ENCODE results near the gene REEP1.
"Not testable (repeated sequence)": the region's sequence is repeated elsewhere in the genome, so short reads cannot be mapped to it uniquely, and the experiment has no call there.

Gene REEP1

GRCh38 chr2:86203614-86204013 lies 133.8 kb downstream of the REEP1 start:
- no peak overlapping the region for H3K4me3 ChIP-seq (ENCODE audit: low read depth, low read length)
- in situ Hi-C loops (cut with HindIII; ENCODE audit: low sequenced_read_pairs), result no loop called here
- DNase-seq (ENCODE audit: low read depth, low spot score), result no peak
- no peak for TF ChIP-seq CTCF (IDR thresholded peaks at IDR 0.05; ENCODE audit: low read depth, low read length)

- in situ Hi-C loops (cut with HindIII; ENCODE audit: low sequenced_read_pairs), result no loop called here
- DNase-seq (ENCODE audit: low read depth, low spot score), result no peak
- H3K4me3 ChIP-seq (ENCODE audit: low read depth, low read length), result no peak overlapping the region
- no peak for TF ChIP-seq CTCF (IDR thresholded peaks at IDR 0.05; ENCODE audit: low read depth, low read length)
These were observed 134.7 kb downstream of the REEP1 start for GRCh38 chr2:86202702-86203101.

GRCh38 chr2:86202336-86202692 lies 135.1 kb downstream of the REEP1 start:
- in situ Hi-C loops (cut with HindIII; ENCODE audit: low sequenced_read_pairs), result no loop called here
- H3K4me3 ChIP-seq (ENCODE audit: low read depth, low read length), result no peak overlapping the region
- DNase-seq (ENCODE audit: low read depth, low spot score), result no peak
- TF ChIP-seq CTCF (IDR thresholded peaks at IDR 0.05; ENCODE audit: low read depth, low read length), result no peak

- no peak for DNase-seq (ENCODE audit: low read depth, low spot score)
- peak; percentile 2 for TF ChIP-seq CTCF (IDR thresholded peaks at IDR 0.05; ENCODE audit: low read depth, low read length)
- H3K4me3 ChIP-seq (ENCODE audit: low read depth, low read length), result no peak overlapping the region
- in situ Hi-C loops (cut with HindIII; ENCODE audit: low sequenced_read_pairs), result no loop called here
These were observed 135.6 kb downstream of the REEP1 start for GRCh38 chr2:86201671-86202335.

GRCh38 chr2:86200564-86200963 lies 136.9 kb downstream of the REEP1 start:
- DNase-seq (ENCODE audit: low read depth, low spot score); in situ Hi-C loops (cut with HindIII; ENCODE audit: low sequenced_read_pairs); H3K4me3 ChIP-seq (ENCODE audit: low read depth, low read length): not testable (repeated sequence)

GRCh38 chr2:86199834-86200177 lies 137.6 kb downstream of the REEP1 start:
- no peak for TF ChIP-seq CTCF (IDR thresholded peaks at IDR 0.05; ENCODE audit: low read depth, low read length)
- no peak for DNase-seq (ENCODE audit: low read depth, low spot score)
- peak overlapping the region; percentile 94 for H3K4me3 ChIP-seq (ENCODE audit: low read depth, low read length)
- in situ Hi-C loops (cut with HindIII; ENCODE audit: low sequenced_read_pairs), result no loop called here

GRCh38 chr2:86195808-86196387 lies 141.5 kb downstream of the REEP1 start:
- no peak for TF ChIP-seq CTCF (IDR thresholded peaks at IDR 0.05; ENCODE audit: low read depth, low read length)
- in situ Hi-C loops (cut with HindIII; ENCODE audit: low sequenced_read_pairs), result no loop called here
- no peak for DNase-seq (ENCODE audit: low read depth, low spot score)
- peak overlapping the region; percentile 65 for H3K4me3 ChIP-seq (ENCODE audit: low read depth, low read length)
